Kidney glomerular epithelial cell (primary cell): ENCODE data around the gene SNF8.

Source experiments
- DNase-seq: peaks from one replicate; lab custom pipeline; 2025; lab: John Stamatoyannopoulos, UW

Gene SNF8

DNA sequence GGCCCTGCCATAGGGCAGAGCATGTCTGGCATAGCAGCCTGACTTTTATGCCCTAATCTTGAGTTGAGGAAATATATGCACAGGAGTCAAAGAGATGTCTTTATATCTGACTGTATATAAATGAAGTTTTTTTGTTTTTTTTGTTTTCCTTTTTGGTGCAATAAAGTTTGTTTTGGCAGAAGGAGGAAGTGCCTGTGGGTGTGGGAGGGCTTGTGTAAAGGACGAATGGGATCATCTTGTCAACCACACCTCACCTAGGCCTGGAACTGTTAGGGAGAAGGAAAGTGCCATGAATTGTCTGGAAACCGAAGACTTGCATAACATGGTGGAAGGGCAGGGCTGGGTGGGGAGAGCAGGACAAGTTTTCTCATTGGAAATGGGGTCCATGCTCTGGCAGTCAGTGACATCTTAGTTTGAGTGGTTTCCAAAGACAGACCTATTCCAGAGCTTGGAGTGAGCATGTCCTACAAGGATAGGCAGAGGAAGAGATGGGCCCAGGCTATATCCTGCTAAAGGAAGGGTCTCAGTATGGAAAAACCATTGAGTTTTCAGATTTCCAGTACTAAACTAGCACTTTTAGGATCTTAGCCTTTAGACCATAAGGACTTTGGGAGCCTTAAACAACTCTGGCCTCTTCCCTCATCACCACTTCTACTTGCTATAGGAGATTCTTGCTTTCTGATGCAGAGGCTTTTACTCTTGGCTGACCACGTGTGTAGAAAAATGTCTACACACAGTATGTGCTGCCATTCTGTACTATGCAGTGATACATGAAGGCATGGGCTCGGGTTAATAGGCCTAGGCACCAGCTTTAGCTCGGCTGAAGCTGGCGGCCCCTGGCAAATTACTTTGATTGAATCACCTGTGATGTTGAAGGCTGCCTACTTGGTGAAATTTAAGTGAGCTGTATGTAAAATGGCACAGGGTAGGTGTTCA, 15.5 kb downstream of the SNF8 start:
- no peak for DNase-seq

DNA sequence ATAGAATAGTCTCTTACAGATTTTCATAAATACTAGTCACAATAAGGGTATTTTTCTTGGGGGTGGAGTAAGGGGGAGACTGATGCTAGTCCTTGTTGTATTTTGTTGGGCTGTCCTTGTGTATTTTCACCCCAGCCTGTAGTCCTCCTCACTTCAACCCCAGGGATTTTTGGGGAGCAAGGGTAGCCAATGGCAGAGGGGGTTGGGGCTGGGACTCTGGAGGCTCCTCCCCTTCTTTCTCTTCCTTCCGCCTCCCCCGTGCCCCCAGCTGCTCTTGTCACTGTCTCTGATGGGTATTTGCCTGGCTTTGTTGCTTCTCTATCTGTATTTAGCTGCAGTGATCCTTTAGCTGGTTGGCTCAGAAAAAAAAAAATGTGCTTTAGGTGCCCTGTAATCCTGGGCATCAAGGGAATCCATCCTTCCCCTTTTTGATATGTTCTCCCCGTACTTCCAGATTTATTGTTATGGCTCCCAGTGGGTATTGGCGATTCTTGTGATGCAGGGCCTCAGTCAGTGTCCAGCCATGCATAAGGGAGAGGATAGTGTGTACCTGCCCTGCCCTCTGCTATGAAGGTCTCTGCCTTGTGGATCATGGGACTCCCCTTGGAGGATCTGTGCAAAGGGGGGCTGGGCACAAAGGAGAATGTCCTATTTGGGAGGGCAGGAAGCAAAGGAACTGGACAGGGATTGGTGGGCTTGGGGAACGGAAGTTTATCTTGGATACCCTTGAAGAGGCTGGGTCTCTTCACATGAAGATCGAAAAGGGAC, 16.5 kb downstream of the SNF8 start:
- no peak for DNase-seq

DNA sequence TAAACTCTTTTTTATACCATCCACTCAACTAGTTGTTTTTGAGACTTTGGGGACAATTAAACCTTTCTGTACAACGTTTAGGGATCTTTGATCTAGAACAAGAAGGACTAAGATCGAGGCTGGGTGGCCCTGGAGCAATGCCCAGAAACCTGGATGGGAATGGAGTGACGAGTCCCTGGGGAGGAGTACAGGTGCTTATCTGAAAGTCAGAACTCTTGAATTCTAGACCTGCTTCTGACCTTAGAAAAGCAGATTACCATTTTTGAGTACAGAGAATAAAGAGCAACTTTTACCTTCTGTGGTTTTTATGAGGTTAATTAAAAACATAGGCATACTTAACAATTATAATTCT, 18.7 kb downstream of the SNF8 start:
- no peak for DNase-seq

DNA sequence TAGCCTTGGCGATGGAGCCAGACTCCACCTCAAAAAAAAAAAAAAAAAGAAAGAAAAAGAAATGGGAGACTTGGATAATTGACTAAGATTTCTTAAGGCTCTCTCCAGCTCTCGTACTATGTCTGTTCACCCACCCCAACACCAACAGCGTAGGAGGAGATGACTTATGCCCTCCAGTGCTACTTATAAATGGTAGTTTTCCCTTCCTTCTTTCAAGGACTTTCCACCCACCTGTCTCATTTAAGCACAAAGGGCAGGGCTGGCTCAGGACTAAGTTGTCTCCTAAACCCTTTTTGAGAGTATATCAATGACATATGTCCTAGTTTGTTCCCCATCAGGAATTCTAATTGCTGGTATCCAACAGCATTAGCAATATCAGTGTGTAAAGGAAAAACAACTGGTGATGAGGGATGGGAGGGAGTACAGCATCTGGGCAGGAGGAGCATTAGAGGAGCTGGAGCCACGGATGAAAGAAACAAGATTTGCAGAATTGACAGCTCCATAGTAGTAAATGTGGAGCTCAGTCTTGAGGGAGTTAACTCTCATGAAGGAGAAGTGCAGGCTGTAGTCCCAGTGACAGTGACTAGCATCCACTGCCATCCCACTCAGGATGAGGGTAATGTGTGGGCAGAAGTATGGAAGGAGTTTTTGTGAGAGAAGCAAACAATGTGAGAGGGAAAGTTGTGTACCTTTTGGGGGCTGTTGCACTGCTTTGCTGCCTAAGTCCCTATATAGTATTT, 19.2 kb downstream of the SNF8 start:
- no peak for DNase-seq

DNA sequence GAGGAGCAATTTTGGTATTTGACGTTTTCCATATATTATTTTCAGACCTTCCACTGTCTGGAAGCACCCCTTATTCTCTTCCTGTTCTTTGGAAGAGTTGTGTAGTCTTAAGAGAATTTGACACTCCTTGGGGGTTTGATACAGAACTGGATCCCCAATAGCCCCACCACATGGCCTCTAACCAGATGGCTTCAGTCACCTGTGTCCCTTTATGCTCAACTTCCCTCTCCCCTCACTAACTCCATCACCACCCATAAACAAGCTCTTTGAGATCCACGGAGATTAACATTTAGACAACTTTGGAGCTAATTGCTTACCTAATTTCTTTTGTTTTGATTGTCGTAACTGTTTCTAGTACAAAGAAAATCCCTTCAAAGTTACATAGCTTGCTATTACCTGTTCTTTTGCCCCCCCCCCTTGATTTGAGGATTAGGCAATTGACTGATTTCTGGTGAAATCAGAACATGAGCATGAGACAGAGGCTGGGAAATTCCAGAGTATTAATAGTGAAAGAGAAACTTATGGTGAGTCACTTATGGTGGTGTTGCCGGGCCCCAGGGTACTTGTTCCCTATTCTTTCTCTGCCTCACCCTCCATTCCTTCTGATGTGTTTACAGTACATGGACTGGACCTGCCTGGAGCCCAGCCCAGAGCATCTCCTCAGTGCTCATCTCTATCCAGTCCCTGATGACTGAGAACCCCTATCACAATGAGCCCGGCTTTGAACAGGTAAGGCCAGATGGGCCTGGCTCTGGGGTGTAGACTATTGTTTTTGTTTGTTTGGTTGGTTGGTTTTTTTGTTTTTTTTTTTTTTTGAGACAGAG, 29.0 kb downstream of the SNF8 start:
- peak; percentile 94 for DNase-seq

DNA sequence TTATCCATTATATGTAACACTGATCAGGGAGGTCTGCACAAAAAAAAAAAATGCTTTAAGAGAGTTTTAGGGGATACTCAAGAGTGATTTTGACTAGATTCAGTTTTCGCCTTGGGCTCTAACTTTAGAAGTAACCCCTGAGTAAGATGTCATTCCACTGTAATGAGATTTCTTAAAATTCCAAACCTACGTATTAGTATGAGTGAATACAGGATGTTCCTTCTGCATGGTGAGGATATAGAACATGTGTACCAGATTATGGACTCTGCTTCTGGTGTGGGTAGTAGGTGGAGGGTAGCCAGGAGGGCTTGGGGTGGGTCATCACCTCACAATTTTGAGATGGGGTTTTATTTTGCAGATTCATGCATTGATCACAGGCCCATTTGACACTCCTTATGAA, 32.2 kb downstream of the SNF8 start:
- DNase-seq: no peak

DNA sequence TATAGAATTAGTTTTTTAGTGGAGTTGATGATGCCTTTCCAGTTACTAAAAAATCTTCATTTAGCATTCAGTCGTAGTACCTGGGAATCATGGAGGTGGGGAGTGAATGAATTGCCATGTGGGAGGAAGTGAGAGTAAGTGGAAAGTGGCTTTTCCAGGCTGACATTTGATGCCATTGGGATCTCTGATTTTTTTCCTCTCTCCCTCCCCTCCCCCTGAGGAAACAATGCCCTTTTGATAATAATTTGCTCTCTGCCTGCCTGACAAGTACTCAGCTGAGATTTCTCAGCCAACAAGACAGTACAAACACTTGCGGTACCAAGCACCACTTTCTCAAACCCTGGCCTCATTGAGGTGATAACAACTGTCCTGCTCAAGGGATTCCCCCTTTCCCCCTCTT, 34.3 kb downstream of the SNF8 start:
- DNase-seq: no peak

DNA sequence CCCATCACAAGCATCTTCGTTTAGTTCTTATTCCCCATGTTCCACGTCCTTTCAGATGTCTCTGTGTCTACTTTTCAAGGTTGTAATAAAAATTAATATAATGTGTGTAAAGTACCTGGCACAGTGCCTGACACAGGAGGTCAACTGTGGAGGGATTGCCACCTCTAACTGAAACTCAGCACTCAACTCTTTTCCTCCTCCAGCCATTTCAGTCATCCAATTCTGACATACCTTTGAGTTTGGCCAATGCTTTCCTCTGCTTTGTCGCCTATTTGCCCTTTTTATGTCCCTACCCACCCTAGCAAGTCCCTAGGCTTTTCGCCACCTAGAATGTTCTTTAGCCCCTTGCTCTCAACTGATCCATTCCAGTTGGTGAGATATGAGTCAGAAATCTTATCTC, 34.9 kb downstream of the SNF8 start:
- DNase-seq: no peak

DNA sequence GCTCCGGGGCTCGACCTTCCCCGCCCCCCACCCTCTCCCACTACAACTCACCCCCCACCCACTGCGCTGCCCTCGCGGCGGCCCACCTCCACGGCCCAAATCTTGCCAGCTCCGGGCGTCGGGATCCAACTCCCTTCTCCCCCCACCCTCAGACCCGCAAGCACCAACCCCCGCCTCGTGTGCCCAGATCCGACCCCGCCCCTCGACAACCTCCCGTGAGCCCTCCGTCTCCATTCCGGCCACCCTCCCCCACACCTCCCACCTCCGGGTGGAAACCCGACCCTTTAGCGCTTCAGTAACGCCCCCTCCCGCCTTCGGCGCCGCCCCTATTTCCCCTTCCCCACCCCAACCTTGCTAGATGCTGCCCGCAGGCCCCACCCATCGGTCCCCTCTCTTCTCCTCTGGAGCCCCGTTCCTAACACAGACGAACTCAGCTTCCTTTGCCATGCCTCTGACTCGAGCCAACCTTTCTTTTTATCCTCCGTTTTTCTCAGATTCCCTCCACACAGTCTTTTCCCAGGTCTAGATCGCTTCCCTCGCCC, 35.7 kb downstream of the SNF8 start:
- DNase-seq: peak; percentile 53

DNA sequence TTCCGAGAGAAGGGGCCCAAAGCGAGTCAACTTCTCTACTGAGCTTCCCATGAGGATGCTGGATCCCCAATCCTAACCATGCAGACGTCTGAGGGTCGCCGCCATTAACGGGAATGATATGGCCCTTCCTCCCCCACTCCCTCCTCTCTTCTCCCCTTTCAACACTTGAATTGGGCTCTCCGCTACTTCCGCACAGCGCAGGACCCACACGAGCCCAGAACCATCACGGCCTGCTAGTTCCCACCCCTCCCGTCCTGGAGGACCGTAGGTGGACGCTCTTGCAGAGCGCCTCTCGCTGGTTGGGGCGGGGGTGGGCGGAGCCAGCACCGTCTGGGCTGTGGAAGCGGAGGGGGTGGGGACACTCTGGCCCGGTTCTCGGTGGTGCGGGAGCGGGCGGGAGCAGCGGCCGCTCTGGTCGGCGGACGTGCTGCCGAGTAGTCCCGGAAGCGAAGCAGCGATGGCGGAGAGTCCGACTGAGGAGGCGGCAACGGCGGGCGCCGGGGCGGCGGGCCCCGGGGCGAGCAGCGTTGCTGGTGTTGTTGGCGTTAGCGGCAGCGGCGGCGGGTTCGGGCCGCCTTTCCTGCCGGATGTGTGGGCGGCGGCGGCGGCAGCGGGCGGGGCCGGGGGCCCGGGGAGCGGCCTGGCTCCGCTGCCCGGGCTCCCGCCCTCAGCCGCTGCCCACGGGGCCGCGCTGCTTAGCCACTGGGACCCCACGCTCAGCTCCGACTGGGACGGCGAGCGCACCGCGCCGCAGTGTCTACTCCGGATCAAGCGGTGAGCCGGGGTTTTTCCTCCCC, 36.4 kb downstream of the SNF8 start, which contains the start of gene UBE2Z:
Gene UBE2Z, plus strand, starts transcription at position 361 of the 797 bp plus-strand sequence. Its CDS starts 97 bp downstream, at position 458.
- peak; percentile 41 for DNase-seq

DNA sequence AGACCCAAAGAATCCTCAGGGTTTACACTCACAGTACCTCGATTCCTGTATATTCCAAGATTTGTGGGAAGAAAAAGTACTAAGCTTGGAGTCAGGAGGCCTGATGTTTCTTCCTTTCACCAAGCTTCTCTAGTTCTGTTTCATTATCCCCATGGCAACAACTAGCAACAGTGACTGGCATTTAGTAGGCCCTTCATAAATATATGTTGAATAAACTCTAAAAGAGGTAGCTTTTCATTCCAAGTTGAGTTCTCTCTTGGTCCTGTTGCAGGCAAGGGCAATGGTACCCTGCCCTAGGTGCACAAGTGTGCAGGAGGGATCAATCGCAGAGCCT, 37.0 kb downstream of the SNF8 start:
- peak; percentile 46 for DNase-seq

DNA sequence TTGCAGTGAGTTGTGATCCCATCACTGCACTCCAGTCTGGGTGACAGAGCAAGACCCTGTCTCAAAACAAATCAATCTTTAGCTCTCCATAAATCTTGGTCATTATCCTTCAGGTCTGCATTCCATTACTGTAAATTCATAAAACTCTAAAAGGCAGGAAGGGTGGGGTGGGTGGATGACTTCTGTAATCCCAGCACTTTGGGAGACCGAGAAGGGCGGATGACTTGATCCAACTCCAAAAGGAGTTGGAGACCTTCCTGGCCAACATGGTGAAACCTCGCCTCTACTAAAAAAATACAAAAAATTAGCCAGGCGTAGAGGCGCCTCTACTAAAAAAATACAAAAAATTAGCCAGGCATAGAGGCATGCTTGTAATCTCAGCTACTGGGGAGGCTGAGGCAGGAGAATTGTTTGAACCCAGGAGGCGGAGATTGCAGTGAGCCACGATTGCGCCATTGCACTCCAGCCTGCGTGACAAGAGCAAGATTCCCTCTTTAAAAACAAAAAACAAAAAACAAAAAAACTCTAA, 38.6 kb downstream of the SNF8 start:
- DNase-seq: peak; percentile 88

DNA sequence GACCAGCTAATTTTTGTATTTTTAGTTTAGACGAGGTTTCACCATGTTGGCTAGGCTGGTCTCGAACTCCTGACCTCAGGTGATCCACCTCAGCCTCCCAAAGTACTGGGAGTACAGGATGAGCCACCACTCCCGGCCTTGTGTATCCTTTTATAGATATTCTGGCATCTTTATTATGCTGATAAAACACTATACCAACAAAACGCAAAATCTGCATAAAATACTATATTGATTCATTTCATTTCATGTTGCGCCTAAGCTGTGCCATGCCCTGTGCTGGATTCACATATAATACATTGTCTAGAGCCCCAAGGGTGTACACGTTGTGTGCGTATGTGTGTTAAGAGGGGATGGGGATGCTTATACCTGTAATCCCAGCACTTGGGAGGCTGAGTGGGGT, 40.2 kb downstream of the SNF8 start:
- no peak for DNase-seq

DNA sequence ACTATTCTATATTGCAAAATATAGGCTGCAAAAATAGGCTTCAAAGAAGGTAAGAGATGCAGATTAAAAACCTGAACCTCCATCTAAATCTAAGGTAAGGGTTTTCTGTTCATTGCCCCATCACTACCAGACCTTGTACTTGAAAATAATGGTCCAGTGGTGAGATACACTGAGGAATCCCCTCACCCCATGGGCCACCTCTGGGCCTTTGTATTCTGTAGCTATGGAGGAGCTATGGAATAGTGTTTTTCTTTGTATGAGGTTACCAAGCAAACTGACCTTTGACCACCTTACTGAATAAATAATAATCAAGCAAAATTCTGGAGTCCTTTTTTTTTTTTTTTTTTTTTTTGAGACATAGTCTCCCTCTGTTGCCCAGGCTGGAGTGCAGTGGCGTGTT, 41.2 kb downstream of the SNF8 start:
- no peak for DNase-seq

DNA sequence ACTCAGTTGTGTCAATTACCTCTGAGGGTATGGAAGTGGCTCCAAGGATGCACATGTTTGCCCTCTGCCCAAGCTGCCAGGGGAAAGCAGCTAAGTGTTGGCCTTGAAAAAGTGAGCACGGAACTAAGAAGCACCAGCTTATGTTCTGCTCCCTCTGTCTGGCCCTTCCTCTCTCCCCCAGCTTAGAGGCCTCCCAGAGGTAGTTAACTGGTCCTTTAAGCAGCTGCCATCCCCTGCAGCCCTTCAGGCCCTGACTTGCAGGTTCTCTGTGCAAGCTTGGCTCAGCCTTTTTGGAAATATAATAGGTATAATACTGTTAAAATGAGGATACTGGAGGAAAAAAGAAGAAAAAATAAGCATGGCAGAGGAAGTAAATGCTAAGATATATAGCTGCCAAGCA, 43.4 kb downstream of the SNF8 start:
- no peak for DNase-seq

DNA sequence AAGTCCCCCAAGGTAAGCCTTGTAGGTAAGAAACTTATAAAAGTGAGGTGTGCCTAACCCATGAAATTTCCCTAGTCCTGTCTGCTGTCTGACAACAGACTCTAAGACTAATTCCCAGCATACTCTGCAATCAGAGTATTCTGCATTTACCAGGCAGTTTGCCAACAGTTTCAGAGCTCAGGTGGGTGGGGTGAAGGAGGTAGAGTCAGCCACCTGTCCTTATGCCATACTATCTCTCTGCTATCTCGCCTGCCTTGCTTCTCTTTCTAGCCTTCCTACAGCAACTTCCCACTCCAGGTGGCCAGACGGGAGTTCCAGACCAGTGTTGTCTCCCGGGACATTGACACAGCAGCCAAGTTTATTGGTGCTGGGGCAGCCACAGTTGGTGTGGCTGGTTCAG, 49.8 kb downstream of the SNF8 start:
- DNase-seq: no peak

DNA sequence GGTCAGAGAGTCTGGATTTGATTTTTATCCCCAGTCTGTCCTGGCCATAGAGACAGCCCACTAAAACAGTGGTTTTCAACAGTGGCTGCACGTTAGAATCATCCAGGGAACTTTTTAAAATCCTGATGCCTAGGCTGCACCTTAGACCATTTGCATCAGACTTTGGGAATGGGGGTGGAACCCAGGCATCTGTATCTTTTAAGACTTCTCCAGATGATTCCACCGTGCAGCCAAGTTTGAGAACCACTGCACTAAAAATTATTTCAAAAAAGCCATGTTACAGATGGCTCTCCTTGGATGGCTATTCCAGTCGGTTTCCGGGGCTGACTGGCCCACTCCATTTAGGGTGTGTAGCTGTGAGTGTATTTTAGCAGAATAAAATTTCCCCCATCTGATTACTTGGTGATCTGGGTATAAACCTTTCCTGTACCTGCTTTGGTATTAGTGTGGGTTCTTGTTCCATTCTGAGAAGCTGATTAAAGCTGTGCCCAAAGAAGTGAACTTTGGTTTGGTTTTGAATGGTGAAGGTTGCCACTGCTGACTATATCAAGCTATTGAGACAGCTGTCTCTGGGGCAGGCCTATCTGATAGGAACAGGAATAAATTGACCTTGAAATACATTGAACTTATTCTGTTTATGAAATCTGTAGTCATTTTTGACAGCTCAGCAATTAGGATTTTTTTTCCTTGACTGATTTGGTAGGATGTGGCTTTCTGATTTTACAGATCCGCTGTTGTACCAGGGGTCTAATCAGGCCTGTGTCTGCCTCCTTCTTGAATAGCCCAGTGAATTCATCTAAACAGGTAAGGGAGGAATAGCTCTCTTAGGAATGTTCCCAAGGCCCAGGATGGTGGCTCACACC, 50.8 kb downstream of the SNF8 start:
- no peak for DNase-seq

DNA sequence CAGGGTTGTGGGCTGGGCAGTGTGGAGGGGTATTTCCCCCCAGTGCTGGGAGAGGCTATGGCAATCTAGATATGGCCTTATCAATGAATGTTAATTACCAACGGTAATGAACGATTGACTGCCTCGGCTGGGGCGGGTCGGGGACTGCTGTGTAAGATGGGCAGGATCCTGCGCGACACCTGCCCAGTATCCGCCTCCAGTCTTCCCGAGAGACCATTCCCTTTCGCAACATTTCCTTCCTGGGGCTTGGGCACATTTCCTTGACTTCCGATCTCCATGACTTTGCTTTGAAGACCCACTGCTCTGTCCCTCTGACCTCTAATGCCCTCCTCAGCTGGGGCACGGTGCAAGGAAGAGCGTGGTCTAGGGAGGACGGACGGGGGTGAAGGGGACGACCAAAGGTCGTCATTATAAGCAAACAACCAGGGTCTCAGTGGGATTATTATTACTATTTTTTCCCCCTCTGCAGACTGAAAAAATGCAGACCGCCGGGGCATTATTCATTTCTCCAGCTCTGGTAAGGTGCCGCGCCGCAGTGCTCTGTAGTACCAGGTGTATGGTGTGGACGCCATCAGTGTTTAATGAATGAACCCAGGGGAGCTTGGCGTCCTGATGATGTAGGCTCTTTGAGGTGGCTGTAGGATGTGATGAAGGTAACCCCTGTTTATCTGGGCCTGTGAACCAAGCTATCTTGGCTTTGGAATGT, 51.5 kb downstream of the SNF8 start:
- no peak for DNase-seq

DNA sequence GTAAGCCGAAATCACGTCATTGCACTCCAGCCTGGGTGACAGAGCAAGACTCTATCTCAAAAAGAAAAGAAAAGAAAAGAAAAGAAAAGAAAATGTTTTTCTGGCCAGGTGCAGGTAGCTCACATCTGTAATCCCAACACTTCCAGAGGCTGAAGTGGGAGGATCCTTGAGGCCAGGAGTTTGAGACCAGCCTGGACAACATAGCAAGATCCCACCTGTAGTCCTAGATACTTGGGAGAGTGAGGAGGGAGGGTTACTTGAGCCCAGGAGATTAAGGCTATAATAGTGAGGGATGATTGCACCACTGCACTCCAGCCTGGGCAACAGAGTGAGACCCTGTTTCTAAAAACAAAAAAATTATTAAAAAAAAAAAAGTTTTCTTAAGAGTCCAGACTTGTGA, 54.6 kb downstream of the SNF8 start:
- no peak for DNase-seq
